GM19099 (cell line): Measurements from ENCODE around the gene GAD1.

Experiments
- POLR2A ChIP-seq: IDR thresholded peaks from 3 replicates; pipeline ENCODE4 v1.6.1; 2011; ENCODE audit warnings: low read depth; ENCODE audit not compliant: insufficient read length; ENCODE audit errors: extremely low read depth

GAD1 gene

DNA sequence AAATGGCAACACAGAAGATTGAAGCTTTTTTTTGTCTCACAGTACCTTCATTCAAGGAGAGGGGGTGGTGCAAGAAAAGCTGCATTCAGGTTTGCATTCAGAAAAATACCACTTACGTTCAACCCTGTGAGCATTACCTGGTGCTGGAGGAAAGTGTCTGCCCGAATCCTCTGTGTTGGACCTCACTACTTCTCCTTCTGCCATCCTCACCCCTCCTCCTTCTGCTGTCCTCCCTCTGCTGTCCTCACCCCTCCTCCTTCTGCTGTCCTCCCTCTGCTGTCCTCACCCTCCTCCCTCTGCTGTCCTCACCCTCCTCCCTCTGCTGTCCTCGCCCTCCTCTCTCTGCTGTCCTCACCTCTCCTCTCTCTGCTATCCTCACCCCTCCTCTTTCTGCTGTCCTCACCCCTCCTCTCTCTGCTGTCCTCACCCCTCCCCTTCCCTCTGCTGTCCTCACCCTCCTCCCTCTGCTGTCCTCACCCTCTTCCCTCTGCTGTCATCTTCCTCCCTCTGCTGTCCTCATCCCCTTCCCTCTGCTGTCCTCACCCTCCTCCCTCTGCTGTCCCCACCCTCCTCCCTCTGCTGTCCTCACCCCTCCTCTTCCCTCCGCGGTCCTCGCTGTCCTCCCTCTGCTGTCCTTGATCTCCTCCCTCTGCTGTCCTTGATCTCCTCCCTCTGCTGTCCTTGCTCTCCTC, 11.3 kb downstream of the GAD1 start:
- TF ChIP-seq POLR2A, result no peak

DNA sequence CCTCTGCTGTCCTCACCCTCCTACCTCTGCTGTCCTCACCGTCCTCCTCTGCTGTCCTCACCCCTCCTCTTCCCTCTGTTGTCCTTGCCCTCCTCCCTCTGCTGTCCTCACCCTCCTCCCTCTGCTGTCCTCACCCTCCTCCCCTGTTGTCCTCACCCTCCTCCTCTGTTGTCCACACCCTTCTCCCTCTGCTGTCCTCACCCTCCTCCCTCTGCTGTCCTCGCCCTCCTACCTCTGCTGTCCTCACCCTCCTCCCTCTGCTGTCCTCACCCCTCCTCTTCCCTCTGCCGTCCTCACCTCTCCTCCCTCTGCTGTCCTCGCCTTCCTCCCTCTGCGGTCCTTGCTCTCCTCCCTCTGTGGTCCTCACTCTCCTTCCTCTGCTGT, 11.8 kb downstream of the GAD1 start:
- TF ChIP-seq POLR2A, result no peak

DNA sequence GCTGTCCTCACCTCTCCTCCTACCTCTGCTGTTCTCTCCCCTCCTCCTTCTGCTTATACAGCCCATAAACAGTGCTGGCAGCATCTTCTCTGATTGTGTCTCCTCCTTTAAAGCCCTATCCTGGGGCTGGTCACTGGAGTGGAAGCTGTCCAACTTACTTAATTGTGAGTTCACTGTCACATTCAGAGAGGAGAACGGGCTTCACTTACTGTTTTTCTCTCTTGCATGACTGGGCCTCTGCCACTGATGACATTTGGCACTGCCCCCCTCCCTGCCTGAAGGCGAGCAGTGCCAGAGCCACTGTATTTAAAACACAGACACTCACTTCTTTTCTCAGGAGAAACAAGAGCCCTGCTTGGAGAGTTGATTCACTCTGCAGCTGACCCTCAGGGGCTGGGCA, 12.3 kb downstream of the GAD1 start:
- no peak for TF ChIP-seq POLR2A

DNA sequence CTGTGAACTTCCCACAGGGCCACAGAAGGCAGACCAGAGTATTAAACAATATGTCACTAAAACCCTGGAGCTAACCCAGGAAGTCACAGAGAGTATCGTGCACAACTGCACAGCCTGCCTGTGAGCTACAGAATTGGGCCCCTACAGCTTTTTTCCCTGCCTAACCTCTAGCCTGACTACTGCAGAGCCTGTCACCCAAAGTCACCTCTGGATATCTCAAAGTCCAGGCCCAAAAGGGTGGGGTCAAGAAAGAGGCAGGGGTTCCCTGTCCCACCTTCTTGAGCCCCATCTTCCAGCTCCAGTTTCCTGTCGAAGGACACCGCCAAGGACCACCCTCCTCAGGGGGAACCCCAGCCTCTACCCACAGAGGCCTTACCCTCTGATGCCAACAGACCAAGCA, 13.5 kb downstream of the GAD1 start:
- TF ChIP-seq POLR2A, result no peak

DNA sequence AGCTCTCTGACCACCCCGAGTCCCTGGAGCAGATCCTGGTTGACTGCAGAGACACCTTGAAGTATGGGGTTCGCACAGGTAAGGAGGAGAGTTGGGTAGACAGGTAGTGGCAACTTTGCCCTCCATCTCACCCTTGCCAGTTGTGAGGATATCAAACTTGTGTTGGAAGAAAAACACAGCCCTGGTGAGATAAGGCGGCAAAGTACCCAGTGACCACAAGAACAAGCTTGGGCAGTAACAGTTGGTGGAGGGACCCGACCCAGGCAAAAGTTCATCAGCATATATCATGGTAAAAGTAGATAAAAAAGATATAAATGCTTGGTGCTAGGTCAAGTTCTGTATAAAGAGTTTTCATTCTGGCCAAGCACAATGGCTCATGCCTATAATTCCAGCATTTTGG, 14.4 kb downstream of the GAD1 start:
- no peak for TF ChIP-seq POLR2A

DNA sequence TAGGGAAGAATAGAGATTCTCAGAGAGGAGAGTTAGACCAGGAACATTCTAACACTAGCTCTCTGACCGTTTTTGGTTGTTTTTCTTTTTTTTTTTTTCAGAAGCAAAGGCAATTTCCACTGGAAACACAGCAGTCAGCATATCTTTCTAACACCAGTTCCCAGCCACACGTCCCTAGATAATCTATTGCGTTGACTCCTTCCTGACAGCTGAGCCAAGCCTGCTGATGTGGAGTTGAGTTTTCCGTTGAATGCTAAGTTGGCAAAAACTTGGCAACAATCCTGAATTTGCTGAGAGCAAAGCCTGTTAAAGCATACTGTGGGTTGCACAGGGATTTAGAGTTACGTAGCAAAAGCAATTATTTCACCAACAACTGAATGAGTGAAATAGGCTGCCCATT, 19.3 kb downstream of the GAD1 start:
- no peak for TF ChIP-seq POLR2A

DNA sequence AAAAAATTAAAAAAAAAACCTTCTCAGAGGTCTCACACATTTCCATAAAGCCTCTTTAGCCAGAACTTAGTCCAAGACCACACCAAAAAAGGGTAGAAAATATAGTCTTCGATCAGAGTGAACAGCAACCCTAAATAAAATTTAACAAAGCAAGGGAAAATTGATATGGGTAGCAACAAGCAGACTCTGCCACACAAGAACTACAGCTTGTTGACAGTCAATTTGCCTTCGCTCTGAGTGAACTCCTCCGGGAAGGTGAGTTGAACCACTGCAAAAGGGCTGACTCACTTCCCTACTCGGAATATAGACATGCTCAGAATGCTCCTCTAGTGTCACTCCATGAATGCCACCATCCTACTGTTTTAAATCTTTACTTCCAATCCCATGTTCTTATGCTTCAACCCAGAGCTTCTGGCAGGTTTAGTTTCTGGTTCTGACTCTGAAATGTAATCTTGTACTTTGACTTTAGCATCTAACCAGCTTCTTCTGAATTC, 24.1 kb downstream of the GAD1 start:
- TF ChIP-seq POLR2A, result no peak

DNA sequence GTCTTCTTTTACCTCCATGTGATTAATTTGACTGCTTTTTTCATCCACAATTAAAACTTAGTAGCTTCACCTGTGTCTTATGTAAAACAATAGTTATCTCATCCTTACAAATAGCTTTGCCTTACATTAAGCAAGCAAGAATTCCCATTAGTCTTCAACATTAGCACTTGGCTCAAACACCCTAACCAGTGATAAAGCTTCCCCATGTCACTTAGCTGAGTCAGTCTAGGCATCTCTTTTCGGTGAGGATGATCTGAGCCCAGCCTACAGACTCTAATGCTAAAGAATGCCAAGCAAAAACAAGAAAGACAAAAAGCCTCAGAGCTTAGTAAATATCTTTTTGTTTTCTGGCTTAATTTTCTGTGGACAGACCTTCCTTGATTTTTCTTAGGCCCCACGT, 26.1 kb downstream of the GAD1 start:
- TF ChIP-seq POLR2A, result no peak

DNA sequence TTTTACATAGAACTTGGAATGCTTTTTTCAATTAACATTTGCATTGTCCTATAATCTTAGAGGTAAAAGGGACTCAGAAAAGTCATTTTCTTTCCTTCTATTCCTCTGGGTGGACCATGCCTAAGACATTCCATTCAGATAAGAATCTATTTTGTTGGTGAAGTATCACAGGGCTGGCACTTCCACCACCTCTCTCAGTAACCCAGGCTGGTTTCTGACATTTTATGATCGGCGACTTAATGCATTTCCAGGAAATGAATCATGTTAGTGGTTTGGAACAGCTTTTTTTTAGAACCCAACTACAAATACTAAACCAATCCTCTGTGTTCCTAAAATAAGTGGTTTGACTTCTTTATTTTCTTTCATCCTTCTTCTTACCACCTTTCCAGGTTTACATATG, 27.0 kb downstream of the GAD1 start:
- TF ChIP-seq POLR2A, result no peak

DNA sequence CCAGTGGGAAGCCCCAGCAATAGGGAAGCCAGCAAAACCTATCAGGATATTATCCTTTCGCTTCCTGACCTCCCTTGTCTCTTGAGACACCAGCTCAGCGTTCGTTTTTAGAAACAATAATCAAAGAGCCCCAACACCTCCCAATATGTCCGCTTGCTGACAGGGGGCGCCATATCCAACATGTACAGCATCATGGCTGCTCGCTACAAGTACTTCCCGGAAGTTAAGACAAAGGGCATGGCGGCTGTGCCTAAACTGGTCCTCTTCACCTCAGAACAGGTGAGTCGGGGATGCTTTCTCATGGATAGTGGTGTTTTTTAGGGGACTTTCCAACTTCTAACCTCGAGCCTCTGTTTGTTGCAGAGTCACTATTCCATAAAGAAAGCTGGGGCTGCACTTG, 28.7 kb downstream of the GAD1 start:
- TF ChIP-seq POLR2A, result no peak

DNA sequence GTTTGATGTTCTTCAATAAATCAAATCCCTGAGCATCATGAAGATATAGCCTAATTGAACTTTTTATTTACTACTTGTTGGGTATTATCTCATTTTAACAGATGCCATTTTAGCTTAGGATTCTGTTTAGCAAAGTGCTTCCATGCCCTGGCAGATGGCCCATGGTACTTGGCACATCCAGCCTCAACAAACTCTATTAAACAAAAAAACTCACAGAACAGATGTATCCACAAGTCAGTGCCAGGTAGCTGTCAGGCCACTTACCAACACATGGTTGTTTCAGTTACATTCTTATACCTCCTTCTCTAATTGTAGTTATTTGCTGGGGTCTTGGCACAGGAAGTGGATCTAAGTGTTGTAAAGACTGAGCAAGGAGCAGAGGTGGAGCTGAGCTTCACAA, 29.6 kb downstream of the GAD1 start:
- no peak for TF ChIP-seq POLR2A

DNA sequence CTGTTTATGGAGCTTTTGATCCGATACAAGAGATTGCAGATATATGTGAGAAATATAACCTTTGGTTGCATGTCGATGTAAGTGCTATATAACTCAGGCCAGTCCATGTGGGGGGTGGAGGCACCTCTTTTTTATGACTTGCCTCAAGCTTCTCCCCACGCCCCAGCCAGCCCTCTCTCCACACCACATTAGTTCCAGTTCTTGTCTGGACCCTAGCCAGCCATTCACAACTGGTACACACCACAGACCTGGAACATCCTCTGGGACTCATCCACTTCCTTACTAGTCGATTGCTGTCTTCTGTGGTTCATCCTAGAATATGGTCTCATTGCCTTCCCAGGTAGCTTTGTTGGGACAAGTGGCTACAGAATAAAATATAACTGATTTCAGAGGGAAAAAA, 31.0 kb downstream of the GAD1 start:
- no peak for TF ChIP-seq POLR2A

DNA sequence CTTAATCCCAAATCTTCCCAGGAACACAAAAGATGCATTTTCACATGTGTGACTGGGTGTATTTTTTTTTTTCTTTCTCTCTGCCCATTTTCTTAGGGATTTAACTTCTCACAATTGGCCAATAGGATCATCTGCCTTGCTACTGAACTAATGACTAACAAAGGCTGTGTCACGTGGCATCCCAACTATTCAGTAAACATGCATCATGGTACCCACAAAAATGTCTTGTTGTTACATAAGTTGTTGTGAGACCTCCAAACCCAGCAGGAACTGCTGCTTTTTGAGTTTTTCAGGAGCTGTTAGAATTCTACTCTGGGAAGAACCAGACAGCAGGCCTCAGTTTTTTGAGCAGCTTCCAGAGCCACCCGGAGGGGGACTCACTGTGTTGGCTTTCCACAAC, 31.9 kb downstream of the GAD1 start:
- no peak for TF ChIP-seq POLR2A

DNA sequence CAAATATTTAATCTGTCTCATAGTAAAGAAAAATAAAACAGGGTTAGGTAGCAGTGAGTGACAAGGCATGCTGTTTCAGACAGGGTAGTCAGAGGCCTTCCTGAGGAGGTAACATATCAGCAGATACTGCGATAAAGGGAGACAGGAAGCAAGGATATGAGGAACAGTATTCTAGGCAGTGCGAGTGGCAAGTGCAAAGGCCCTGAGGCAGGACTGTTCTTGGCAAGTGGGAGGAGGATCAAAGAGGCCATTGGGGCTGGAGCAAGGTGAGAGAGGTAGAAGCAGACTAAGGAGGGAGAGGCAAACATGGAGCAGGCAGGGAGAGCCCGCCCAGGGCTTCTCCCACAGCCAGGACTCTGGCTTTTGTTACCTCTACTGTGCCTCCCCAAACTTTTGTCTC, 33.6 kb downstream of the GAD1 start:
- no peak for TF ChIP-seq POLR2A

DNA sequence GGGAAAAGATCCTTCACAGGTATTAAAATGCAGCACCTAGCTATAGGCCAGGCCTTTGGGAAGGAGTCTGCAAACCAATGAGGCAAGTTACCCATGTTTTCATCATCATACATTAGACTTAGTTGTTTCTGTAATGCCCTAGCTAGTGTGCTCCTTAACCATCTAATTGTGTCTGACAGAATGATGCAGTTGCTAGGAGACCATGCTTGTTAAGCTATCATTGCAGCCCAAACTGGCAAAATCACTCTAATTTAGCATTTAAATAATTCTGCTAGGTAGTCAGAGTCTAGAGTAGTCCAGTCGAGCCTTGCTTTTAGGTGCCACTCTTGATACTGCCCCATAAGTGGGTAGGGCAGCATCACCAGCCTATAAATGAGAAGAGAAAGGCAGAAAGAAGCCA, 34.9 kb downstream of the GAD1 start:
- no peak for TF ChIP-seq POLR2A

DNA sequence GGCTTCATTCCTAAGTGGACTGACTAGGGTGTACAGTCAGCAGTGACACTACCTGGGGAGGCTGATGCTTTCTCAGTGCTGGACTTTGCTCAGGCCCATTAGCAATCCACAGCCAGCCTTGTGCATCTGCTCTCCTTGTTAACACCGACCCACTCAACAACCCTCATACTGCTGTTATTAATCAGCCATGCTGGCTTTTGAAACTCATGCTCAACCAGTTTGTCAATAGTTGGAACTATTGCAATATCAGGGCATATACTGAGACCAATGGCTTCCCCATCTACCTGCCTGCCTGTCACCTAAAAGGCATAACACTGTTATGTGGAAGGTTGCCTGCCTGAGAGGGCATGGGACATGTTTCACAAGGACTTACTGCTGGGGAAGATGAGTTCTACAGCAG, 39.4 kb downstream of the GAD1 start:
- no peak for TF ChIP-seq POLR2A

DNA sequence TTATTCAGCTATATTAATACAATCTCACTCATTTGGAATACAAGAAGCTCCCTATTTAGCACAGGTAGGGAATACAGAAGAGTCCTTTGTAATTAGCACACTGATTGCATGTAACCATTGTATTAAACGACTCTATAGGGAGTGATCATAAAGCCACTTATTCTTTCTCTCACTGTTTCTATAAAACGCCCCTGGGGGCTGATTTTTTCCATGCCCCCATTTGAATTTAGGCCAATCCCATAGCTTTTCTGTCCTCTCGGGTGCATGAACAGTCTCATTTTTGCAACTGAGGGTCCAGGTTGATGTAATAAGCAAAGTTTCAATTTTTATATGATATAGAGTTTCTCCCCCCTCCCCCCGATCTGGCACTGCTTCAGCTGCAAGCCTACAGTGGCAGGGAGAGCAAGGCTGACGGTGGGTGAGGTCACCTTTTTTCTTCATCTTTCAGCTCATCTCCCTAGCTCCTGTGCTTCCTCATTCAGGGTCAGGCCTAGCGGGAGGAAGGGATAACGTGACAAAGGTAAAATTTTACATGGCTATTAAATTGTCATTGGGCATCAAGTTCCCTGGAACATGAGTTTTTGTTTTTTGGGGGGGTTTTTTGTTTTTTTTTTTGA, 45.7 kb downstream of the GAD1 start:
- no peak for TF ChIP-seq POLR2A

DNA sequence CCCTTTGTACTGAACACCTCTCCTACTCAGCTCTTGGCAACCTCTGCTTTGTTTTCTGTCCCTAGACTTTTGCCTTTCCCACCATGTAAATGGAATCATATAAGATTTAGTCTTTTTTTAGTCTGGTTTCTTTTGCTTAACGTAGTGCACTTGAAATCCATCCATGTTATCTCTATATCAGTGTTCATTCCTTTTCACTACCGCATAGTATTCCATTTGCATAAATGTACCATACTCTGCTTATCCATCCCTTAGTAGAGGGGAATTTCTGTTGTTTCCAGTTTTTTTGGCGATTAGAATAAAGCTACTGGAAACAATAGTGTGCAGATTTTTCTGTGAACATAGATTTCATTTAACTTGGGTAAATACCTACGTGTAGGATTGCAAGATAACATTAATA, 46.4 kb downstream of the GAD1 start:
- no peak for TF ChIP-seq POLR2A

DNA sequence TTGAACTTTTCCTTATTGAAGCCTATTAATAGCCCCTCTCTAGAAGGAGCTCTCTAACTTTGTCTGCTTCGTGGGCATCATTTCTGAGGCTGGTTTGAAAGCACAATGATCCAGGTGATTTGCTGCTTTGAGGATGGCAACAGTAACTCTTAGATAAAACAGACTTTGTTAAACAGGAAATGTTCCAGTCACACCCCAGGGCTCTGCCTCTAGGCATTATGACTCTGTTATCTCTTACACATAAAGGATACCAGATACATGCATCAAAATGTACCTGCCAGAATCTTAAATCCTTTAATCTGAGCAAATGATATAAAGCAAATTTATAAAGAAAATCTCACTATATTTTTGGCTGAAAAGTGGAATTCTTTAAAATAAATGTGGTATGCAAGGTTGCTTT, 52.3 kb downstream of the GAD1 start:
- no peak for TF ChIP-seq POLR2A
